A673 (cell line): ENCODE measurements around the gene JARID2.

Experiments
- EZH2 ChIP-seq: fragments of 200-600 bp; sonication (generic); IDR thresholded peaks from 2 replicates; pipeline ENCODE4 v1.6.1; 2017; ENCODE audit warnings: borderline replicate concordance, low read depth, mild to moderate bottlenecking, mixed read lengths, antibody characterized with exemption, low read length; ENCODE audit not compliant: poor library complexity, severe bottlenecking
- TF ChIP-seq, protein P1 (sequence below): fragments of 300-800, 200-600 bp; sonication (generic); conservative IDR thresholded peaks from 2 replicates; pipeline ENCODE4 v1.5.1; 2017; ENCODE audit warnings: low read depth, mild to moderate bottlenecking, antibody characterized with exemption, low read length, moderate library complexity, mixed read lengths

DNA sequence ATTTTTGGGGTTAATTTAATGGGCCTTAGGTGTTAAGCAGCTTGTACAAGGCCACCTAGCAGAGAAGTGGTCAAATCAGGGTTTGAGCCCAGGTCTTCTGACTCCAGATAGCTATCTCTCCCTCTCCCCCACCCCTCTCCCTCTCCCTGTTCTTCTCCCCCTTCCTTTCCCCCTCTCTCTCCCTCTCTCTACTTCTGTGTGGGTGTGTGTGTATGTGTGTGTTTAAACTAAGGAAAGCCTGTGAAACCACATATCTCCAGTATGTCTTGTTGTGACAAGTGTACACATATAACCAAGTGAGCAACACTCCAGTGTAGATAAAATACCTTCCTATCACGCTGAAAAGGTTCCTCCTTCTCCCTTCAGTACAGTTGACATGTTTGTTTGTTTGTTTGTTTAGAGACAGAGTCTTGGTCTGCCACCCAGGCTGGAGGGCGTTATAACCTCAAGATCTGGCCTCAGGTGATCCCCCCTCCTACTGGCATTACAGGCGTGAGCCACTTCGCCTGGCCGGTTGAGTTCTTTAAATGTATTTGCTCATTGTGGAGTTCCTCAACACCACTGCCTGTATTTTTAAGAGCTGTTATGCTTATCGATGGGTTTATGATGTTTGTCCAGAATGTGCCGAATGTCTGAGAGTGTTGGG is 140.4 kb downstream of the JARID2 start:
- TF ChIP-seq EZH2, result no peak
- TF ChIP-seq, protein P1, sequence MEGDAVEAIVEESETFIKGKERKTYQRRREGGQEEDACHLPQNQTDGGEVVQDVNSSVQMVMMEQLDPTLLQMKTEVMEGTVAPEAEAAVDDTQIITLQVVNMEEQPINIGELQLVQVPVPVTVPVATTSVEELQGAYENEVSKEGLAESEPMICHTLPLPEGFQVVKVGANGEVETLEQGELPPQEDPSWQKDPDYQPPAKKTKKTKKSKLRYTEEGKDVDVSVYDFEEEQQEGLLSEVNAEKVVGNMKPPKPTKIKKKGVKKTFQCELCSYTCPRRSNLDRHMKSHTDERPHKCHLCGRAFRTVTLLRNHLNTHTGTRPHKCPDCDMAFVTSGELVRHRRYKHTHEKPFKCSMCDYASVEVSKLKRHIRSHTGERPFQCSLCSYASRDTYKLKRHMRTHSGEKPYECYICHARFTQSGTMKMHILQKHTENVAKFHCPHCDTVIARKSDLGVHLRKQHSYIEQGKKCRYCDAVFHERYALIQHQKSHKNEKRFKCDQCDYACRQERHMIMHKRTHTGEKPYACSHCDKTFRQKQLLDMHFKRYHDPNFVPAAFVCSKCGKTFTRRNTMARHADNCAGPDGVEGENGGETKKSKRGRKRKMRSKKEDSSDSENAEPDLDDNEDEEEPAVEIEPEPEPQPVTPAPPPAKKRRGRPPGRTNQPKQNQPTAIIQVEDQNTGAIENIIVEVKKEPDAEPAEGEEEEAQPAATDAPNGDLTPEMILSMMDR, result no peak
